HepG2 (cell line): ENCODE data around the gene SLA2. TPM values are rescaled to one million over a fixed set of nuclear protein-coding genes. Genes with fewer than 3 reads are reported as not detected.

ENCODE experiments used
- AGO2 ChIP-seq: fragments of 200-400 bp; formaldehyde crosslinking; optimal IDR thresholded peaks from 2 replicates; pipeline ENCODE3; 2017; ENCODE audit warnings: mild to moderate bottlenecking, low read depth, low read length, moderate library complexity
- ELF1 ChIP-seq: sonication (generic); formaldehyde crosslinking; IDR thresholded peaks from 2 replicates; pipeline ENCODE4 v1.4.0; 2020; ENCODE audit warnings: missing genetic modification reagents
- FOSL2 ChIP-seq: sonication (generic); formaldehyde crosslinking; IDR thresholded peaks from 2 replicates; pipeline ENCODE4 v1.4.0; 2020; ENCODE audit warnings: missing genetic modification reagents
- GABPB1 ChIP-seq: IDR thresholded peaks from 2 replicates; pipeline ENCODE4 v1.6.1; 2016; ENCODE audit warnings: mild to moderate bottlenecking, missing genetic modification reagents, moderate library complexity, missing compliant biosample characterization
- GPN1 ChIP-seq: sonication (generic); formaldehyde crosslinking; IDR thresholded peaks from 2 replicates; pipeline ENCODE4 v1.5.1; 2020; ENCODE audit warnings: missing genetic modification reagents, borderline replicate concordance
- NCOA2 ChIP-seq: sonication (generic); formaldehyde crosslinking; IDR thresholded peaks from 2 replicates; pipeline ENCODE4 v1.8.0; 2022; ENCODE audit warnings: inconsistent platforms
- NFYC ChIP-seq: IDR thresholded peaks from 2 replicates; pipeline ENCODE4 v1.6.1; 2016; ENCODE audit warnings: missing genetic modification reagents, missing compliant biosample characterization
- PHF8 ChIP-seq: sonication (generic); formaldehyde crosslinking; IDR thresholded peaks from 2 replicates; pipeline ENCODE4 v1.5.0; 2020; ENCODE audit warnings: missing genetic modification reagents
- SP2 ChIP-seq: sonication (generic); formaldehyde crosslinking; IDR thresholded peaks from 2 replicates; pipeline ENCODE4 v1.5.1; 2020; ENCODE audit warnings: mild to moderate bottlenecking, missing genetic modification reagents
- YEATS4 ChIP-seq: sonication (generic); formaldehyde crosslinking; IDR thresholded peaks from 2 replicates; pipeline ENCODE4 v1.4.0; 2020; ENCODE audit warnings: missing genetic modification reagents, borderline replicate concordance
- YY1 ChIP-seq: IDR thresholded peaks from 2 replicates; pipeline ENCODE4 v1.6.1; 2011; ENCODE audit warnings: low read length, low read depth, moderate library complexity, mild to moderate bottlenecking; ENCODE audit not compliant: insufficient read depth, insufficient replicate concordance
- ZC3H4 ChIP-seq: sonication (generic); formaldehyde crosslinking; IDR thresholded peaks from 2 replicates; pipeline ENCODE4 v1.4.0; 2020; ENCODE audit warnings: missing genetic modification reagents, borderline replicate concordance
- ZIK1 ChIP-seq: sonication (generic); formaldehyde crosslinking; IDR thresholded peaks from 2 replicates; pipeline ENCODE4 v1.5.0; 2020; ENCODE audit warnings: mild to moderate bottlenecking, low read depth, missing genetic modification reagents, borderline replicate concordance
- ZMYM4 ChIP-seq: sonication (generic); formaldehyde crosslinking; IDR thresholded peaks from 2 replicates; pipeline ENCODE4 v1.8.1; 2023; ENCODE audit warnings: mild to moderate bottlenecking, missing genetic modification reagents
- ZNF263 ChIP-seq: sonication (generic); formaldehyde crosslinking; IDR thresholded peaks from 2 replicates; pipeline ENCODE4 v1.4.0; 2020; ENCODE audit warnings: missing genetic modification reagents
- ZNF432 ChIP-seq: sonication (generic); formaldehyde crosslinking; IDR thresholded peaks from 2 replicates; pipeline ENCODE4 v1.5.0; 2020; ENCODE audit warnings: missing genetic modification reagents, mild to moderate bottlenecking, borderline replicate concordance
- ZNF772 ChIP-seq: sonication (generic); formaldehyde crosslinking; IDR thresholded peaks from 2 replicates; pipeline ENCODE4 v1.5.0; 2020; ENCODE audit warnings: mild to moderate bottlenecking, missing genetic modification reagents
- polyA plus RNA-seq, 8 experiments: library from polyadenylated mRNA; depleted of rRNA in 3 of 8; stranded (reverse) in 7 of 8; unstranded in 1 of 8; fragments of >200 nt; fragmentation: Illumina TruSeq in 4 of 8; extraction: Trizol in 4 of 8; gene quantifications; 2 replicates each; pipeline versions ENCODE4 v1.2.1 to v1.2.3, GENCODE V29; 2011 to 2016; ENCODE audit warnings: low read depth in 4 of 8, missing spikeins in 1 of 8, mixed read lengths in 1 of 8; ENCODE audit not compliant: insufficient read depth in 1 of 8
- total RNA-seq, 5 experiments: library from RNA; depleted of rRNA; stranded (reverse); fragments of >200 nt; fragmentation: Illumina TruSeq; extraction: Trizol; gene quantifications; 2 replicates each; pipeline ENCODE4 v1.2.3, GENCODE V29; 2016; ENCODE audit warnings: low read depth in 1 of 5
- TF ChIP-seq, protein P1 (sequence below): IDR thresholded peaks from 2 replicates; pipeline ENCODE4 v1.6.1; 2016; ENCODE audit warnings: control low read depth
- TF ChIP-seq, protein P2 (sequence below): sonication (generic); formaldehyde crosslinking; IDR thresholded peaks from one replicate; pipeline ENCODE4 v1.5.1; 2020; ENCODE audit warnings: mild to moderate bottlenecking, missing genetic modification reagents; ENCODE audit errors: not compliant biosample characterization
- TF ChIP-seq, protein P3 (sequence below): IDR thresholded peaks from 2 replicates; pipeline ENCODE4 v1.6.1; 2016; ENCODE audit warnings: mild to moderate bottlenecking

Gene SLA2
- total and polyA plus RNA-seq, 2 of the 13 experiments (the other 11 are each of a cell fraction or from before 2014, with no cell fraction given): 1.6 to 3.6 TPM

DNA sequence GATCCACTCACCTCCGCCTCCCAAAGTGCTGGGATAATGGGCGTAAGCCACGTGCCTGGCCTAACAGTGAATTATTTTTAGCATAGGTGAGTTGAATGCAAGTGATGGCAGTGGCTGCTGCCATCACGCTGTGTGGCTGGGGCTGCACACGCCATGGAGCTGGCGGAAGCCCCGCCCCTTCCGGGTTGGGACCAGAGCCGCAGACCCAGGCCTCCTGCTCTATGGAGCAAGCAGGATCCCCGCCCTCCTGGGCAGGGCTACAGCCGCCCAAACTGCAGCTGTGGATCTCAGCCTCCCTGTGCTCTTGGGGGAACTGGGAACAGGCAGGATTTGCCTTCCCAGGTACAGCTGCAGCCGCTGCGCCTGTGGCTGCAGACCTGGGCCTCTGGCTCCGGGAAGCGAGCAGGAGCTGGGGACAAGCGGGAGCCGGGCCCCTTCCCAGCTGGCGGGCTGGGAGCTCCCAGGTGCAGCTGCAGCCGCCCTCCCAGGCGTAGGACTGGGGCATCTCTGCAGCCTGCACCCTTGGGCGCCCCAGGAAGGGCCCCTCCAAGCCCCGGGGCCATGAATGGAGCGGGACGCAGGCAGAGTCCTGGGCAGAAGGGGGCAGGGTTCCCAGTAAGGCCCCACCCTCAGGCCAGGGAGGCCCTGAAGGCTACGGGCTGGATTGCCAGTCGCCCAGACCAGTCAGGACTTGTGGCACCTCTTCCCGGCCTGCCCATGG lies 30.9 kb upstream of the SLA2 start (continued):
- TF ChIP-seq YY1: peak; percentile 32
- TF ChIP-seq, protein P1, sequence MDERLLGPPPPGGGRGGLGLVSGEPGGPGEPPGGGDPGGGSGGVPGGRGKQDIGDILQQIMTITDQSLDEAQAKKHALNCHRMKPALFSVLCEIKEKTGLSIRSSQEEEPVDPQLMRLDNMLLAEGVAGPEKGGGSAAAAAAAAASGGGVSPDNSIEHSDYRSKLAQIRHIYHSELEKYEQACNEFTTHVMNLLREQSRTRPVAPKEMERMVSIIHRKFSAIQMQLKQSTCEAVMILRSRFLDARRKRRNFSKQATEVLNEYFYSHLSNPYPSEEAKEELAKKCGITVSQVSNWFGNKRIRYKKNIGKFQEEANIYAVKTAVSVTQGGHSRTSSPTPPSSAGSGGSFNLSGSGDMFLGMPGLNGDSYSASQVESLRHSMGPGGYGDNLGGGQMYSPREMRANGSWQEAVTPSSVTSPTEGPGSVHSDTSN (CRISPR knock-in tag): peak; percentile 76
- no peak for TF ChIP-seq ZIK1 (CRISPR knock-in tag)
- 0 out of 2 replicates have a peak, but pooled peaks have one; percentile 63 for TF ChIP-seq ZC3H4 (CRISPR knock-in tag)
- no peak for TF ChIP-seq YEATS4 (CRISPR knock-in tag)
- TF ChIP-seq NCOA2 (CRISPR knock-in tag): peak; percentile 1; the same call in 1 of the 2 replicates
- TF ChIP-seq, protein P2, sequence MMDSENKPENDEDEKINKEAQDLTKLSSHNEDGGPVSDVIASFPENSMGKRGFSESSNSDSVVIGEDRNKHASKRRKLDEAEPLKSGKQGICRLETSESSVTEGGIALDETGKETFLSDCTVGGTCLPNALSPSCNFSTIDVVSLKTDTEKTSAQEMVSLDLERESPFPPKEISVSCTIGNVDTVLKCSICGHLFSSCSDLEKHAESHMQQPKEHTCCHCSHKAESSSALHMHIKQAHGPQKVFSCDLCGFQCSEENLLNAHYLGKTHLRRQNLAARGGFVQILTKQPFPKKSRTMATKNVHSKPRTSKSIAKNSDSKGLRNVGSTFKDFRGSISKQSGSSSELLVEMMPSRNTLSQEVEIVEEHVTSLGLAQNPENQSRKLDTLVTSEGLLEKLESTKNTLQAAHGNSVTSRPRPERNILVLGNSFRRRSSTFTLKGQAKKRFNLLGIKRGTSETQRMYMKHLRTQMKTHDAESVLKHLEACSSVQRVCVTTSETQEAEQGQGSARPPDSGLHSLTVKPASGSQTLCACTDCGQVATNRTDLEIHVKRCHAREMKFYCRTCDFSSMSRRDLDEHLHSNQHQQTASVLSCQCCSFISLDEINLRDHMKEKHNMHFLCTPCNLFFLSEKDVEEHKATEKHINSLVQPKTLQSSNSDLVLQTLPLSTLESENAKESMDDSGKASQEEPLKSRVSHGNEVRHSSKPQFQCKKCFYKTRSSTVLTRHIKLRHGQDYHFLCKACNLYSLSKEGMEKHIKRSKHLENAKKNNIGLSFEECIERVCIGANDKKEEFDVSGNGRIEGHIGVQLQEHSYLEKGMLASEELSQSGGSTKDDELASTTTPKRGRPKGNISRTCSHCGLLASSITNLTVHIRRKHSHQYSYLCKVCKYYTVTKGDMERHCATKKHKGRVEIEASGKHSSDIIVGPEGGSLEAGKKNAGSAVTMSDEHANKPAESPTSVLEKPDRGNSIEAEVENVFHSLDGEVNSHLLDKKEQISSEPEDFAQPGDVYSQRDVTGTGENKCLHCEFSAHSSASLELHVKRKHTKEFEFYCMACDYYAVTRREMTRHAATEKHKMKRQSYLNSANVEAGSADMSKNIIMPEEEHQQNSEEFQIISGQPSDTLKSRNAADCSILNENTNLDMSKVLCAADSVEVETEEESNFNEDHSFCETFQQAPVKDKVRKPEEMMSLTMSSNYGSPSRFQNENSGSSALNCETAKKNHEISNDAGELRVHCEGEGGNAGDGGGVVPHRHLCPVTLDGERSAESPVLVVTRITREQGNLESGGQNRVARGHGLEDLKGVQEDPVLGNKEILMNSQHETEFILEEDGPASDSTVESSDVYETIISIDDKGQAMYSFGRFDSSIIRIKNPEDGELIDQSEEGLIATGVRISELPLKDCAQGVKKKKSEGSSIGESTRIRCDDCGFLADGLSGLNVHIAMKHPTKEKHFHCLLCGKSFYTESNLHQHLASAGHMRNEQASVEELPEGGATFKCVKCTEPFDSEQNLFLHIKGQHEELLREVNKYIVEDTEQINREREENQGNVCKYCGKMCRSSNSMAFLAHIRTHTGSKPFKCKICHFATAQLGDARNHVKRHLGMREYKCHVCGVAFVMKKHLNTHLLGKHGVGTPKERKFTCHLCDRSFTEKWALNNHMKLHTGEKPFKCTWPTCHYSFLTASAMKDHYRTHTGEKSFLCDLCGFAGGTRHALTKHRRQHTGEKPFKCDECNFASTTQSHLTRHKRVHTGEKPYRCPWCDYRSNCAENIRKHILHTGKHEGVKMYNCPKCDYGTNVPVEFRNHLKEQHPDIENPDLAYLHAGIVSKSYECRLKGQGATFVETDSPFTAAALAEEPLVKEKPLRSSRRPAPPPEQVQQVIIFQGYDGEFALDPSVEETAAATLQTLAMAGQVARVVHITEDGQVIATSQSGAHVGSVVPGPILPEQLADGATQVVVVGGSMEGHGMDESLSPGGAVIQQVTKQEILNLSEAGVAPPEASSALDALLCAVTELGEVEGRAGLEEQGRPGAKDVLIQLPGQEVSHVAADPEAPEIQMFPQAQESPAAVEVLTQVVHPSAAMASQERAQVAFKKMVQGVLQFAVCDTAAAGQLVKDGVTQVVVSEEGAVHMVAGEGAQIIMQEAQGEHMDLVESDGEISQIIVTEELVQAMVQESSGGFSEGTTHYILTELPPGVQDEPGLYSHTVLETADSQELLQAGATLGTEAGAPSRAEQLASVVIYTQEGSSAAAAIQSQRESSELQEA (CRISPR knock-in tag): peak; percentile 17
- TF ChIP-seq ELF1: peak; percentile 70
- TF ChIP-seq GABPB1: peak; percentile 70
- peak; percentile 65; the same call in 1 of the 2 replicates for TF ChIP-seq ZMYM4 (CRISPR knock-in tag)
- TF ChIP-seq GPN1 (CRISPR knock-in tag): 0 out of 2 replicates have a peak, but pooled peaks have one; percentile 56
- TF ChIP-seq FOSL2 (CRISPR knock-in tag): peak; percentile 35; the same call in 1 of the 2 replicates
- TF ChIP-seq ZNF263 (CRISPR knock-in tag): no peak
- TF ChIP-seq ZNF432 (CRISPR knock-in tag): no peak
- peak; percentile 95 for TF ChIP-seq AGO2
- peak; percentile 59 for TF ChIP-seq PHF8 (CRISPR knock-in tag)
- TF ChIP-seq, protein P3, sequence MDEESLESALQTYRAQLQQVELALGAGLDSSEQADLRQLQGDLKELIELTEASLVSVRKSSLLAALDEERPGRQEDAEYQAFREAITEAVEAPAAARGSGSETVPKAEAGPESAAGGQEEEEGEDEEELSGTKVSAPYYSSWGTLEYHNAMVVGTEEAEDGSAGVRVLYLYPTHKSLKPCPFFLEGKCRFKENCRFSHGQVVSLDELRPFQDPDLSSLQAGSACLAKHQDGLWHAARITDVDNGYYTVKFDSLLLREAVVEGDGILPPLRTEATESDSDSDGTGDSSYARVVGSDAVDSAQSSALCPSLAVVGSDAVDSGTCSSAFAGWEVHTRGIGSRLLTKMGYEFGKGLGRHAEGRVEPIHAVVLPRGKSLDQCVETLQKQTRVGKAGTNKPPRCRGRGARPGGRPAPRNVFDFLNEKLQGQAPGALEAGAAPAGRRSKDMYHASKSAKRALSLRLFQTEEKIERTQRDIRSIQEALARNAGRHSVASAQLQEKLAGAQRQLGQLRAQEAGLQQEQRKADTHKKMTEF (CRISPR knock-in tag): 0 out of 2 replicates have a peak, but pooled peaks have one; percentile 37
- peak; percentile 85 for TF ChIP-seq NFYC
- peak; percentile 89; the same call in 1 of the 2 replicates for TF ChIP-seq SP2 (CRISPR knock-in tag)
- 0 out of 2 replicates have a peak, but pooled peaks have one; percentile 48 for TF ChIP-seq ZNF772 (CRISPR knock-in tag)
